HepG2 (cell line): Measurements from ENCODE around the gene CSNK1A1. TPM values are rescaled to one million over a fixed set of nuclear protein-coding genes. Genes with fewer than 3 reads are reported as not detected.

Source experiments
- ATAC-seq: fragments of 200-7000 bp; cut with Tn5 transposase; 3 replicates; pipeline ENCODE4 v1.9.1; 2020; ENCODE audit warnings: mild to moderate bottlenecking, moderate library complexity
- BruUV-seq: library from RNA; stranded (reverse); fragments of 400-500 nt; replicated peaks from 2 replicates; lab custom pipeline; 2021; lab: Mats Ljungman, UMichigan
- CTCF ChIA-PET: fragments of 300-600 bp; formaldehyde crosslinking; extraction: SDS; loops from one replicate; lab custom pipeline; 2021; ENCODE audit warnings: low total read pairs, inconsistent platforms, low intra/inter-chr PET ratio; lab: Yijun Ruan, JAX
- POLR2A ChIA-PET: fragments of 350-600 bp; sonication (Branson Sonifier 250); formaldehyde crosslinking; loops from one replicate; lab custom pipeline; 2020; ENCODE audit warnings: antibody characterized with exemption, inconsistent platforms; lab: Yijun Ruan, JAX
- DNase-seq: peaks from one replicate; pipeline ENCODE4 v3.0.0-alpha.2; 2015; ENCODE audit warnings: low spot score
- FAIRE-seq: peaks from 3 replicates; lab custom pipeline; 2011; peaks lifted over from hg19 to GRCh38; lab: Jason Lieb, UNC
- H2AFZ ChIP-seq: one replicate; pipeline ENCODE4 v1.6.1; 2011; ENCODE audit warnings: low read length, inconsistent platforms
- H3K27ac ChIP-seq: fragments of 300-600 bp; 3 replicates; pipeline ENCODE4 v1.8.0; 2011; ENCODE audit warnings: mixed run types, mild to moderate bottlenecking, mixed read lengths, low read length, inconsistent platforms; ENCODE audit not compliant: insufficient read depth; ENCODE audit errors: extremely low read length
- H3K27me3 ChIP-seq, 2 experiments: fragments of 200-600 bp in 1 of 2; 2 replicates in 1 of 2; 3 replicates in 1 of 2; pipeline versions ENCODE4 v1.6.0 to v1.8.0; 2011; ENCODE audit warnings: low read length in 2 of 2, mild to moderate bottlenecking in 2 of 2, moderate library complexity in 2 of 2, inconsistent platforms in 1 of 2; ENCODE audit not compliant: insufficient read depth in 2 of 2, control insufficient read depth in 1 of 2
- H3K36me3 ChIP-seq, 2 experiments: fragments of 200-600 bp in 1 of 2; replicated peaks in 1 of 2; 2 replicates in 1 of 2; 3 replicates in 1 of 2; pipeline versions ENCODE4 v1.5.1 to v1.8.0; 2011; ENCODE audit warnings: low read length in 2 of 2, inconsistent platforms in 1 of 2; ENCODE audit not compliant: insufficient read depth in 2 of 2, control insufficient read depth in 1 of 2
- H3K4me1 ChIP-seq: 2 replicates; pipeline ENCODE4 v1.5.1; 2012; ENCODE audit warnings: low read length, inconsistent platforms; ENCODE audit not compliant: insufficient read depth
- H3K4me2 ChIP-seq: 2 replicates; pipeline ENCODE4 v1.6.0; 2011; ENCODE audit warnings: low read depth, low read length, inconsistent platforms
- H3K4me3 ChIP-seq, 3 experiments: fragments of 200-600 bp in 1 of 3; sonication (generic), shearing (Covaris generic) in 1 of 3; replicated peaks in 1 of 3; 2 replicates each; pipeline ENCODE4 v1.5.1; 2011 to 2016; ENCODE audit warnings: low read length in 3 of 3, inconsistent platforms in 2 of 3, low read depth in 2 of 3, mild to moderate bottlenecking in 2 of 3, control low read depth in 1 of 3, mixed read lengths in 1 of 3; ENCODE audit not compliant: insufficient read depth in 1 of 3
- H3K79me2 ChIP-seq: one replicate; pipeline ENCODE4 v1.6.1; 2011; ENCODE audit warnings: low read length, inconsistent platforms; ENCODE audit not compliant: insufficient read depth
- H3K9ac ChIP-seq: 2 replicates; pipeline ENCODE4 v1.6.0; 2011; ENCODE audit warnings: mild to moderate bottlenecking, low read depth, low read length, inconsistent platforms; ENCODE audit not compliant: insufficient read depth
- H3K9me3 ChIP-seq: 2 replicates; pipeline ENCODE4 v1.5.1; 2012; ENCODE audit warnings: mild to moderate bottlenecking, low read length
- H4K20me1 ChIP-seq: 2 replicates; pipeline ENCODE4 v1.6.0; 2011; ENCODE audit warnings: inconsistent platforms, mild to moderate bottlenecking, low read length, moderate library complexity; ENCODE audit not compliant: insufficient read depth
- HNRNPL ChIP-seq: fragments of 200-400 bp; formaldehyde crosslinking; IDR thresholded peaks from 2 replicates; pipeline ENCODE4 v1.6.1; 2017; ENCODE audit warnings: mild to moderate bottlenecking, low read depth, low read length
- POLR2G ChIP-seq: fragments of 200-400 bp; formaldehyde crosslinking; IDR thresholded peaks from 2 replicates; pipeline ENCODE4 v1.6.1; 2018; ENCODE audit warnings: mild to moderate bottlenecking, low read depth, low read length, moderate library complexity
- RBAK ChIP-seq: sonication (generic); formaldehyde crosslinking; IDR thresholded peaks from 2 replicates; pipeline ENCODE4 v1.5.1; 2020; ENCODE audit warnings: mild to moderate bottlenecking, missing genetic modification reagents
- WGBS: methylation state at CpG from one replicate; pipeline ENCODE4 v1.1.6; 2017; ENCODE audit warnings: low lambda C conversion rate; 5-methylcytosine and 5-hydroxymethylcytosine counted together
- in situ Hi-C: cut with HindIII; loops from 2 replicates; pipeline ENCODE4 v1.10.0; 2017; ENCODE audit warnings: low pct_unique_long_range_greater_than_20kb; ENCODE audit not compliant: extremely low pct_ligation_motif_present
- intact Hi-C: fragments of 100-400 bp; cut with micrococcal nuclease; formaldehyde crosslinking; loops from one replicate; pipeline ENCODE4 v1.10.0; 2022; ENCODE audit not compliant: unreplicated experiment
- polyA plus RNA-seq, 8 experiments: library from polyadenylated mRNA; depleted of rRNA in 3 of 8; stranded (reverse) in 7 of 8; unstranded in 1 of 8; fragments of >200 nt; fragmentation: Illumina TruSeq in 4 of 8; extraction: Trizol in 4 of 8; gene quantifications; 2 replicates each; pipeline versions ENCODE4 v1.2.1 to v1.2.3, GENCODE V29; 2011 to 2016; ENCODE audit warnings: low read depth in 4 of 8, missing spikeins in 1 of 8, mixed read lengths in 1 of 8; ENCODE audit not compliant: insufficient read depth in 1 of 8
- total RNA-seq, 5 experiments: library from RNA; depleted of rRNA; stranded (reverse); fragments of >200 nt; fragmentation: Illumina TruSeq; extraction: Trizol; gene quantifications; 2 replicates each; pipeline ENCODE4 v1.2.3, GENCODE V29; 2016; ENCODE audit warnings: low read depth in 1 of 5
- TF ChIP-seq, protein P1 (sequence below): fragments of 450-650 bp; IDR thresholded peaks from 2 replicates; pipeline ENCODE4 v1.6.1; 2017; ENCODE audit warnings: mild to moderate bottlenecking

The CSNK1A1 gene
- total and polyA plus RNA-seq, 2 of the 13 experiments (the other 11 are each of a cell fraction or from before 2014, with no cell fraction given): 89.0 to 149 TPM

DNA sequence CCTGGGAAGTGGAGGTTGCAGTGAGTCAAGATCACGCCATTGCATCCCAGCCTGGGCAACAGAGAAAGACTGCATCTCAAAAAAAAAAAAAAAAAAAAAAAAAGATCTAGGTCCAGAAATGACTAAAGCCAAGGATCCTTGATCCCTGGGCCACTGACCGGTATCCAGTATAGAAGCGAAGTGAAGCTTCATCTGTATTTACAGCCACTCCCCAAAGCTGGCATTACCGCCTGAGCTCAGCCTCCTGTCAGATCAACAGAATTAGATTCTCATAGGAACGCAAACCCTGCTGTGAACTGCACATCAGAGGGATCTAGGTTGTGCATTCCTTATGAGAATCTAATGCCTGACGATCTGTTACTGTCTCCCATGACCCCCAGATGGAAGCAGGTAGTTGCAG is 9.3 kb downstream of the CSNK1A1 start:
- 0 out of 2 replicates have a peak, but pooled peaks have one; percentile 32 for TF ChIP-seq POLR2G
- TF ChIP-seq, protein P1, sequence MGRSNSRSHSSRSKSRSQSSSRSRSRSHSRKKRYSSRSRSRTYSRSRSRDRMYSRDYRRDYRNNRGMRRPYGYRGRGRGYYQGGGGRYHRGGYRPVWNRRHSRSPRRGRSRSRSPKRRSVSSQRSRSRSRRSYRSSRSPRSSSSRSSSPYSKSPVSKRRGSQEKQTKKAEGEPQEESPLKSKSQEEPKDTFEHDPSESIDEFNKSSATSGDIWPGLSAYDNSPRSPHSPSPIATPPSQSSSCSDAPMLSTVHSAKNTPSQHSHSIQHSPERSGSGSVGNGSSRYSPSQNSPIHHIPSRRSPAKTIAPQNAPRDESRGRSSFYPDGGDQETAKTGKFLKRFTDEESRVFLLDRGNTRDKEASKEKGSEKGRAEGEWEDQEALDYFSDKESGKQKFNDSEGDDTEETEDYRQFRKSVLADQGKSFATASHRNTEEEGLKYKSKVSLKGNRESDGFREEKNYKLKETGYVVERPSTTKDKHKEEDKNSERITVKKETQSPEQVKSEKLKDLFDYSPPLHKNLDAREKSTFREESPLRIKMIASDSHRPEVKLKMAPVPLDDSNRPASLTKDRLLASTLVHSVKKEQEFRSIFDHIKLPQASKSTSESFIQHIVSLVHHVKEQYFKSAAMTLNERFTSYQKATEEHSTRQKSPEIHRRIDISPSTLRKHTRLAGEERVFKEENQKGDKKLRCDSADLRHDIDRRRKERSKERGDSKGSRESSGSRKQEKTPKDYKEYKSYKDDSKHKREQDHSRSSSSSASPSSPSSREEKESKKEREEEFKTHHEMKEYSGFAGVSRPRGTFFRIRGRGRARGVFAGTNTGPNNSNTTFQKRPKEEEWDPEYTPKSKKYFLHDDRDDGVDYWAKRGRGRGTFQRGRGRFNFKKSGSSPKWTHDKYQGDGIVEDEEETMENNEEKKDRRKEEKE: no peak
- Histone ChIP-seq H3K9ac (no peak overlapping the region), H3K27me3 (no peaks in the 10 kb centered on the region), H4K20me1 (peaks cover 62% of the 10 kb centered on the region), H3K4me1 (peaks cover 59% of the 10 kb centered on the region), H3K9me3 (no peaks in the 10 kb centered on the region), H3K36me3 (peaks cover 16 to 48% of the 10 kb centered on the region in 2 experiments), H3K27ac (no peak overlapping the region), H3K4me3 (no peak overlapping the region), H2AFZ (no peak overlapping the region), H3K4me2 (no peak overlapping the region), H3K79me2 (peaks cover 92% of the 10 kb centered on the region)
- 98% methylated on average over 6 of the region's 6 CpGs for WGBS
- ATAC-seq: no peak; the same call in 2 of the 3 replicates
- CTCF ChIA-PET: no interaction called here
- BruUV-seq: no TSS peak
- POLR2A ChIA-PET: interaction anchor here (0.7 kb wide), 2 partner anchors 51 to 80 kb away, joined by 6 read pairs; no protein-coding TSS in a partner anchor
- no peak for DNase-seq
- FAIRE-seq: no peak
- in situ Hi-C loops (no loop called here), intact Hi-C loops (no loop called here)

DNA sequence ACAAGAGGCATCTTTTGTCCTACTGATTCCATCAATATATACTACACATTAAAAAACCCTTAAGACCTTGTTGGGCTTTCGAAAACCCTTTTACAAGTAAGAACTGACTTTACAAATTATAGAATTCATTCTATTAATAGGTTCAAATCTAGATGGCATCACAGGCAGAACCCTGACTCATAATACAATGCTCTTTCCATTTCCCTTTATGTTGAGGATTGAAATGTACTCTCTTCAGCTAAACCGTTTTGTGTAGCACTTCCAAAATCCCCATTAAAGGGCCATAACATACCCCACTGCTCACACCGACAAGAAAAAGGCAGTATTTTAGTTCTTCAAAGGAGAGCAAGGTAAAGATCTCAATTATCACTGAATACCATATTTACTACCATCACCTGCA is 11.2 kb downstream of the CSNK1A1 start:
- ChIA-PET POLR2A (interaction anchor here (1.7 kb wide), 1 partner anchor 11 kb away, joined by 6 read pairs; the partner anchor contains the start of gene CSNK1A1), CTCF (no interaction called here)
- intact Hi-C loops (no loop called here), in situ Hi-C loops (no loop called here)
- Histone ChIP-seq H3K9ac (no peak overlapping the region), H2AFZ (no peak overlapping the region), H3K4me2 (no peak overlapping the region), H4K20me1 (peaks cover 66% of the 10 kb centered on the region), H3K9me3 (no peaks in the 10 kb centered on the region), H3K4me3 (no peak overlapping the region), H3K36me3 (peaks cover 10 to 47% of the 10 kb centered on the region in 2 experiments), H3K79me2 (peaks cover 93% of the 10 kb centered on the region), H3K27ac (no peak overlapping the region), H3K4me1 (peaks cover 53% of the 10 kb centered on the region), H3K27me3 (no peaks in the 10 kb centered on the region)
- FAIRE-seq (no peak), DNase-seq (no peak), ATAC-seq (no peak)
- WGBS: 92% methylated on average over 3 of the region's 3 CpGs
- BruUV-seq: no TSS peak
- TF ChIP-seq HNRNPL: no peak
- no peak for TF ChIP-seq RBAK (CRISPR knock-in tag)
- TF ChIP-seq, all 625 proteins: peak for 0
